GM18505 (cell line): ENCODE data around the gene TUBGCP6.

Source experiments
- ATAC-seq: cut with Tn5 transposase; IDR thresholded peaks from one replicate; pipeline ENCODE4 v1.9.1; 2021; ENCODE audit not compliant: unreplicated experiment
- POLR2A ChIP-seq: IDR thresholded peaks from 4 replicates; pipeline ENCODE4 v1.6.1; 2011; ENCODE audit warnings: borderline replicate concordance; ENCODE audit not compliant: insufficient read depth, insufficient read length; ENCODE audit errors: extremely low read depth

The TUBGCP6 gene

DNA sequence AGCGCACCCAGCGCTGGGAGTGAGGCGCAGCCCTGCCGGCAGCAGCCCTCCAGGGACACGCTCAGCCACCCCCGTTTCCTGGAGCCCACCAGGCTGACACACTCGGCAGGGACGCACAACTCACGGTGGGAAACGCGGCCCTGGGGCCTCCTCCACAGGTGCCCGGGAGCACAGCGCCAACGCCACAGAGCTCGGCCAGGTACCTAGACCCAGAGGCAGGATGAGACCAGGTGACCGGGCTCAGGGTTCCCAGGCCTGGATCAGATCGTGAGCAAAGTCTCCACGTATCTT lies 18.0 kb downstream of the TUBGCP6 start:
- TF ChIP-seq POLR2A, result no peak
- no peak for ATAC-seq

DNA sequence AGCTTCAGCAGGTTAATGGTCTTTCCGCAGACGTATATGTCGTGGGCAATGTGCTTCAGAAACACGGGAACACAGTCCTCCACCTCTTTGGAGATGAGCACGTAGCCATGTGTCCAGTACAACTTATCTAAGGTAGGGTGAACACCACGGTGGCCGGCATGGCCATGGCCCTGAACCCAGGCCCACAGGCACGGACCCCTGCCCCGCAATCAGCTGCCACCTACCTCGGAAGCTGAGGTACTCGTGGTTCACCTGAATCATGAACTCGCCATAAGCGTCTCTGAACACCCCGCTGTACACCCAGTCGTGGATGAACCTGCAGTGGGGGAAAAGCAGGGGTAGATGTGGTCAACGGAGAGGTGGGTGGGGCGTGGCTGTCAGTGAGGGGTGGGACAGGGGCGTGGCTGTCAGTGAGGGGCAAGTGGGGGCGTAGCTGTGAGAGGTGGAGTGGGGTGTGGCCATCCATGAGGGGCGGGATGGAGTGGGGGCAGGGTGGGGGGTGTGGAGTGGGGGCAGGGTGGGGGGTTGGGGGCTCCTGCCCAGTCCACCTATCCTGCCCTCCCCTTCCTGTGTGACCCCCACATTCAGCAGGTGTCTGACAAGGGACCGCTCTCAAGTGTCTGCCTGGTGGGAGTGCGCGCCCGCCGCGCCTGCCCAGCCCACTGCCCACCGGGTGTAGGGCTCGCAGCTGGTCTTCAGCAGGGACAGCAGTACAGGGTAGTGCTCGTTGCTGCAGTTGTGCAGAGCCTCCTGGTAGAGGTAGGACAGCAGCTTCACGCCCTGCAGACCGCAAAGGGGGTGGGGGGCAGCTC lies 18.6 kb downstream of the TUBGCP6 start:
- no peak for ATAC-seq

DNA sequence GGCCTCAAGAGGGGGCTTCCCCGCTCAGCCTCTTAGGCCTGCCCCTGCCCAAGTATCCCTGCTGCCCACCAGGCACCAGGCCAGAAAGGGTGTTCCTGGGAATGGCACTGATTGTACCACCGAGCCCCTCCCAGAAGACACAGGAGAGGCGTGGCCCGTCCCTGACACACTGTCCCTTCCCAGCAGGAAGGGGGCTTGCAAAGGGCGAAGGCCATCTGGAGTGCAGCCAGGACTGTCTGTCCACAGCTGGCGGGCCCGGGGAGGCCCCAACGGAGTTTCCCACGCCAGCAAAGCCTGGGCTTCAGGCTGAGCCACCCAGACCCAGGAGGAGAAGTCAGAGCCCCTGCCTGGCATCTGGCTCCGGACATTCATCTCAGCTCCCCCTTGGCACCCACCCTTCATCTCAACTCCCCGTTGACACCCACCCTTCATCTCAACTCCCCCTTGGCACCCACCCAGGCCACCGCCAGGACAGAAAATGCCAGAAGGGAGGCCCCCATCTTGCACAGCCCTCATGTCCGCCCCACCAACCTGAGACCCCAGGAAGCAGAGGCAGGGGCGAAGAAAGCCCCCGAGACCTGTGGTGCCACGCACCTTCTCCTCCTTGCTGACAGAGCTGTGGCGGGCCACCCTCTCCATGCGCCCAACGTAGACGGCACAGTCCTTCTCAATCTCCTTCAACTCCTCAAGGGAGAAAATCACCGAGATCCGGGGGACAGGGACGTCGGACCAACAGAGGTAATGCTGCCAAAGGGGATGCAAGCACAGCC lies 19.4 kb downstream of the TUBGCP6 start:
- no peak for ATAC-seq

More for the DNA sequence above, 18.6 kb downstream of the TUBGCP6 start:
- TF ChIP-seq POLR2A, result no peak

DNA sequence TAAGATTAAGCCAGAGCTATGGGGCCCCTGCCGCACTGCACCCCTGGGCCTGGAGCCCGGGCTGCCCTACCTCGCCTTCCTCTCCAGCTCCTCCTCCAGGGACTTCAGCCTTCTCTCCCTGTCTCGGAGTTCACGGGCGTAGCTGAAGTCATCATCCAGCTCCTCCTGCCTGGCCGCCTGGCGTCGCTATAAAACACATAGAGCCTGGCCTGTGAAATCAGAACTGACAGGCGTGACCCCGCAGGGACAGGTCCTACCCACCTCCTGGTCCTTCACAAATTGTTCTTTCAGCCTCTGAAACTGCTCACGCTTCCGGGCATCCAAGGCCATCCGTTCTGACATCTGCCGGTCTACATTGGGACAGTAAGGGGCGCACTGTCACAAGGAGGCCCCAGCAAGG lies 20.8 kb downstream of the TUBGCP6 start:
- TF ChIP-seq POLR2A, result no peak
- ATAC-seq, result no peak

More for the DNA sequence above, 19.4 kb downstream of the TUBGCP6 start:
- TF ChIP-seq POLR2A, result no peak

DNA sequence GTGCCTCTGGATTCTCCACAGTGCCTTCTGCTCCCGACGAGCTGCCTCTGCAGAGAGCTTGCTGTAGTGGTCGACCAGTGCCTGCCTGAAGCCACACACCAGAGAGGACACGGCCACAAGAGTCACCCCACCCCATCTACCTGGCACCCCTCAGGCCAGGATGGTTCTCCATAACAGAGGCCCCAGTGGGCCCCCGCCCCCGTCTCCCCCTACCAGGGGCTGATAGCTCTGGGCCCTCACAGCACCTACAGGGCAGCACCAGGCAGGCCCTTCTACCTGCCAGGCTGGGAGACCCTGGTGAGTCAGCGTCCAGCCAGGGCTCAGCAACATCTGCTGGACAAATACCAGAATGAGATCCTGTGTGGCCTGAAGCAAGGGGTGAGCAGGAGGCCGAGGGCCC lies 22.3 kb downstream of the TUBGCP6 start:
- TF ChIP-seq POLR2A, result no peak
- no peak for ATAC-seq

DNA sequence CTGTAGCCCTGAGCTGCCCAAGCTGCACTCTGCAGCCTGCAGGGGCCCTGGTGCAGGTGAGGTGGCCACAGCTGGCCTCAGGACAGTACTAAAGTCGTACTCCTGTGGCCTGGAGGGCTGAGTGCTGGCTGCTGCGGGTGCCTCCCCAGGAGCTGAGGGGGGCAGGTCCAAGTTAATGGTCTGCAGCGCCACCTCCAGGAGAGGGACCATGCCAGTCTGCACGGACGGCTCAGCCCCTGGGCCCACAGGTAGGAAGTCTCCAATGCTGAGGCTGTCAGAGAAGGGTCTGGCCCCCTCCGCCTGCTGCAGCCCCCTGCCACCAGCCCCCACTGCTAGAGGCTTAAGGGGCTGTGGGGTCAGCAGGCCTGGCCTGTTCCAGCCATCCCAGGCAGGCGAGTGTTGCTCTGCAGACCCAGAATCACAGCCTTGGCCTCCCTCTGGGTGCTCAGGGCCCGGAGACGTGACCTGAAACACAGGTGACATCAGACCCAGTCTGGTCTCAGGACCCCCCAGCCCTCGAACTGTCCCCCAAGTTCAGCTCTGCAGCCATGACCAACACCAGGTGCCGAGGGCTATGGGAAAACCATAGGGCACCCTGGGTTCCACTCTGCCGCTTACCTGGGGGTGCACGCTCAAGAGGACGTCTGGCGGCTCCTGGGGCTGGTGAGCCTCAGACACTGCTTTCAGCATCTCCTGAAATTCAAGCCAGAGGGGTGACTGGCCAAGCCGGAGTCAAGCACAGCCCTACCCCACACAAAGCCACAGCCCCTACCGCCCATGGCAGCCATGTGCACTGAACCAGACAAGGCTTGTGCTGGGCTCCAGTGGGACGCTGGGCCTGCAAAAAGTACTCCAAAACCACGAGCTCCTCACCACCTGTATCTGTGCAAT lies 23.2 kb downstream of the TUBGCP6 start:
- ATAC-seq, result no peak
- no peak for TF ChIP-seq POLR2A

DNA sequence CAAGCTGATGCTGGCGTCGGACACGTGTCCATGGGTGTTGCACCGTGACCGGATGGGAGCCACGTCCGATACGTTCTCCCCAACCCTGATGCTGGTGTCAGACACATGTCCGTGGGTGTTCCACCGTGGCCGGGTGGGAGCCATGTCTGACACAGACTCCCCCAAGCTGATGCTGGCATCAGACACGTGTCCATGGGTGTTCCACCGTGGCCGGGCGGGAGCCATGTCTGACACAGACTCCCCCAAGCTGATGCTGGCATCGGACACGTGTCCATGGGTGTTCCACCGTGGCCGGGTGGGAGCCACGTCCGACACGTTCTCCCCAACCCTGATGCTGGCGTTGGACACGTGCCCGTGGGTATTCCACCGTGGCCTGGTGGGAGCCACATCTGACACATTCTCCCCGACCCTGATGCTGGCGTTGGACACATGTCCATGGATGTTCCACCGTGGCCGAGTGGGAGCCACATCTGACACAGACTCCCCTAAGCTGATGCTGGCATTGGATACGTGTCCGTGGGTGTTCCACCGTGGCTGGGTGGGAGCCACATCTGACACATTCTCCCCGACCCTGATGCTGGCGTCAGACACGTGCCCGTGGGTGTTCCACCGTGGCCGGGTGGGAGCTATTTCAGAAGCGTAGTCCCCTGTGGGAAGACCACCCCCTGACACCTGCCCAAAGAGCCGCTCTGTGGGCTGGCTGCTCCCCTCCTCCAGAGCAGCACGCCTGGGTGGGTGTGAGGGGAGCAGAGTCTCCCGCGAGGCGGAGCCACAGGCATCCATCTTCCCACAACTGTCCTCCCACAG lies 24.0 kb downstream of the TUBGCP6 start:
- no peak for ATAC-seq

DNA sequence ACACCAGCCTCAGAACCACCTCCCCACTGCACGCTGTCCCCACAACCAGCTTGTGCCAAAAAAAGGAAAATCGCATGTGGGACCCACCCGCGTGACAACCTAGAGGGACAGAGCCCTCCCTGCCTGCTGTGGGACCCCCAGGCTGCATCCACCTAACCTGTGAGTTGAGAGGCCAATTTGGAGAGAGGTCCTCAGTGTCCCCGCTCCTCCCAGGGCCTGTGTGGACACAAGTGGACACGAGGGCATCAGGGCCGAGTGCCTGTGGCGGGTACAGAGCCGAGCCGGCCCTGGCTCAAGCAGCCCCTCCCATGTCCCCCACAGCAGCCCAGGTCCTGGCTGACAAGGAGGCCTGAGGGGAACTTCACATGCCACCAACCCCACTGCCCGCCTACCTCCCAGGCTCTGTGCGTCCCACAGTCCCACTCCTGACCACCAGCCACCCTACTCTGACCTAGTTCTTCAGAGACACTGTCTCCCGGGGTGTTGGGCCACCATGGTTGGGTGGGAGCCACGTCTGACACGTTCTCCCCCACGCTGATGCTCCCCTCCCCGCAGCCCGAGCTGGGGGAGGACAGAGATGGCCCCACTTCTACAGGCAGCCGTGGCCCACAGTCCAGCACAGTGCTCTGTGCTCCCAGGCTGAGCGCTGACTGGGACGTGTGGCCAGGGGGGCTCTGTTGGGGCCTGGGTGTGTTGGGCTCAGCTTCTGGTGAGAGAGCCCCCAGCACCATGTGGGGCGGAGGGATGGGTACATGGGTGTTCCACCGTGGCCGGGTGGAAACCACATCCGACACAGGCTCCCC lies 24.8 kb downstream of the TUBGCP6 start:
- ATAC-seq, result no peak
- TF ChIP-seq POLR2A, result no peak

More for the DNA sequence above, 24.0 kb downstream of the TUBGCP6 start:
- TF ChIP-seq POLR2A, result no peak

DNA sequence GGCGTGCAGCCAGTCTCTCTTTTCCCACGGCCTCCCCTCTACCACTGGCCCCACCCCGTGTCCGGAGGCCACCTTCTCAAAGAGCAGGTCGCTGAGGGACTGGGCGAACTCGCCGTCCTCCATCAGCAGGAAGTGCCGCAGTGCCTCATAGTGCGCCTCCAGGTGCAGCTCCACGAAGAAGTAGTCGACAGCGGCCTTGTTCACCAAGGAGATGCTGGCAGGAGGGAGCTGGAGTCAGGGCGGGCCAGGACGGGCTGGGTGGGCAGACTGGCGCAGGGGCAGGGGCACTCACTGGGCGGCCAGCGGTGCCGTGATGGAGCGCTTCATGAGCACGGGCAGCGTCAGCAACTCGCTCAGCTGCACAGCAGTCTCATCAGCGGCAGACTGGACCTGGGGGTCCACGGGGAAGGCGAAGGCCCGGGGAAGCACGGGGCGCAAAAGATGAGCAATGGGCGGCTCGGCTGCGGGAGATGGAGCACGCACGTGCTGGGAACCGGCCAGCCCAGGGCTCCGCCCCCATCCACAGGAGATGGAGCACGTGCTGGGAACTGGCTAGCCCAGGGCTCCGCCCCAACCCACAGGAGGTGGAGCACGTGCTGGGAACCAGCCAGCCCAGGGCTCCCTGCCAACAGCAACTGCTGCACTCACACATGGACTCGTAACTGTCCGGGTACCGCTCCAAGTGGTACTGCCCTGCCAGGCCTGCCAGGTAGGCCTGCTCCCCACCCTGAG lies 25.7 kb downstream of the TUBGCP6 start:
- no peak for TF ChIP-seq POLR2A
- ATAC-seq, result no peak

DNA sequence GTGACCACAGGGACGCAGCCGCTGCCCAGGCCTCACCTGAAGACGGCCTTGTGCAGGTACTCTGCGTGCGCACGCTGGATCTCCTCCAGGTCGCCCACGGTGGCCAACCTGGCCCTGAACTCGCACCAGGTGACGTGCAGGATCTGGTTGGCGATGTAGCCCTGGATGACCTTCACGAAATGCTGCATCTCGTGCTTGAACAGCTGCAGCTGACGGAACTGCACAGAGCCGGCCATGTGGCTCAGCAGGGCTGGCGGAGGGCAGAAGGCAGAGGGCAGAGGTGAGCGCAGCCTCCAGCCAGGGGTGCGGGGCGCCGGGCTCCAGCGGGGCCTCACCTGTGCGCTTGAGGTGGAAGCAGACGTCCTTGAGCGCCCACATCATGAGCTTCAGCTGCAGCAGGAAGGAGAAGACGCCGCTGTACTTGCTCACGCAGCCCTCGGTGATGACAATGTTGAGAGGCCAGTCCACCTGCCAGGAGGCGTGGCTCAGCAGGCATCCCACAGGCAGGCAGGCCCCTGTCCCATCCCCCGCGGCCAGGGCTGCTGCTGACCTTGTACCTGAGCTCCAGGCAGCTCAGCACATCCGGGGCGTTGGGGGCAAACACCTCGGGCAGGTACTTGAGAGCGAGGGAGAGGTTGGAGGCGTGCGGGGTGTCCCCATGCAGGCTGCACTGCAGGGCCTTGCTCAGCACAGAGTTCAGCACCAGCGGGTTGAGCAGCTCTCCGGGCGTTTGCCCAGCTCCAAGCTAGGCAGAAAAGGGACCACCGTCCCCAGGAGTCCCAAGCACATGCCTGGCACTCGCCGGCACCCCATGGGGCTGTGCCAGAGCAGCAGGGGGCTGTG lies 26.4 kb downstream of the TUBGCP6 start:
- ATAC-seq, result no peak
- TF ChIP-seq POLR2A, result no peak

DNA sequence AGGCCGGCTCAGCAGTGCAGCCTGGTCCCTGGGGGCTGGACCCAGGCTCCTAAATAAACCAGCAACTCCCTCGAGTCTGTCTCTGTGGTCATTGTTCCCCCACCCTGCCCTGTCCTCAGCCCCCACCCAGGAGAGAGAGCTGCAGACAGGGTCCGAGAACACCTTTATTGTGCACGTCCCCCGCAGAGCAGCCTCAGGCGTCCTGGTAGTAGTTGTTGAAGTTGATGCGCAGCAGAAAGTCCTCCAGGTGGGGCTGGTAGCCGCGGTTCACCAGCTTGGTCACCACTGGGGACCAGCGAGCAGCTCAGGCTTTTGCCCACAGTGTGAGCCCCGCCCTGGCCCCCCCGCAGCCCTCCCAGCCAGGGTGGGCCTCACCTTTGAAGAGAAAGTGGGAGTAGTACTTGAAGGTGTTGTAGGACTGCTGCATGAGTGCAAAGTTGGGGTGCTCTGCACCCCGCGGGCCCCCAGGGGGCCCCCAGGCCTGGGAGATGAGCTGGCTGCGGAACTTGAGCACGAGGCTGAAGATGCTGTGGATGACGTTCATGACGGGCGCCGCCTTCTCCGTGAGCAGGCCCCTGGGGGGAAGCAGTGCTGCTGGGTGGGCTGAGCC lies 27.2 kb downstream of the TUBGCP6 start:
- TF ChIP-seq POLR2A, result no peak
- ATAC-seq, result no peak
